Common myeloid progenitor, CD34-positive (primary cell): ENCODE data around the gene STRN4.

Experiments
- CTCF ChIA-PET: fragments of 350-600 bp; sonication (Branson Sonifier 250); formaldehyde crosslinking; loops from one replicate; lab custom pipeline; 2021; ENCODE audit warnings: antibody characterized with exemption; lab: Charles Lee
- POLR2A ChIA-PET: fragments of 350-600 bp; sonication (Branson Sonifier 250); formaldehyde crosslinking; loops from one replicate; lab custom pipeline; 2021; ENCODE audit warnings: antibody characterized with exemption; lab: Charles Lee
- DNase-seq, 3 donors: peaks; one replicate each; pipeline versions ENCODE4 v3.0.0 to v3.0.0-alpha.2; 2013
- H3K27ac ChIP-seq, 2 experiments: 1 replicate in 1 of 2; 2 replicates in 1 of 2; pipeline ENCODE4 v1.7.0; 2013; ENCODE audit warnings: inconsistent platforms in 2 of 2, low read length in 2 of 2, mild to moderate bottlenecking in 2 of 2, low read depth in 1 of 2, moderate library complexity in 1 of 2; ENCODE audit not compliant: severe bottlenecking in 2 of 2, insufficient read depth in 1 of 2, poor library complexity in 1 of 2
- H3K27me3 ChIP-seq, 5 experiments: replicated peaks in 2 of 5; 1 replicate in 3 of 5; 2 replicates in 2 of 5; pipeline versions ENCODE4 v1.6.1 to v1.7.0; 2013; ENCODE audit warnings: low read length in 4 of 5, mild to moderate bottlenecking in 2 of 5, moderate library complexity in 2 of 5, inconsistent platforms in 1 of 5; ENCODE audit not compliant: insufficient read depth in 5 of 5, control insufficient read depth in 4 of 5
- H3K36me3 ChIP-seq, 4 experiments: 1 replicate in 2 of 4; 2 replicates in 2 of 4; pipeline versions ENCODE4 v1.6.1 to v1.7.0; 2013; ENCODE audit warnings: low read length in 3 of 4, control low read depth in 1 of 4, mild to moderate bottlenecking in 1 of 4; ENCODE audit not compliant: control insufficient read depth in 4 of 4, insufficient read depth in 4 of 4
- H3K4me1 ChIP-seq, 4 experiments: 1 replicate in 3 of 4; 2 replicates in 1 of 4; pipeline versions ENCODE4 v1.6.1 to v1.7.1; 2013; ENCODE audit warnings: low read length in 3 of 4, mild to moderate bottlenecking in 3 of 4, control low read depth in 1 of 4, inconsistent platforms in 1 of 4, moderate library complexity in 1 of 4; ENCODE audit not compliant: control insufficient read depth in 4 of 4, insufficient read depth in 4 of 4; ENCODE audit errors: control extremely low read depth in 1 of 4
- H3K4me3 ChIP-seq, 7 experiments: 1 replicate in 4 of 7; 2 replicates in 3 of 7; pipeline versions ENCODE4 v1.5.1 to v1.7.0; 2013; ENCODE audit warnings: mild to moderate bottlenecking in 7 of 7, low read length in 6 of 7, moderate library complexity in 6 of 7, inconsistent platforms in 2 of 7, low read depth in 2 of 7, control low read depth in 1 of 7; ENCODE audit not compliant: insufficient read depth in 4 of 7, control insufficient read depth in 1 of 7; ENCODE audit errors: extremely low read depth in 1 of 7
- H3K9me3 ChIP-seq, 5 experiments: 1 replicate in 4 of 5; 2 replicates in 1 of 5; pipeline versions ENCODE4 v1.6.1 to v1.7.1; 2013; ENCODE audit warnings: low read length in 4 of 5, mild to moderate bottlenecking in 2 of 5, inconsistent platforms in 1 of 5, low read depth in 1 of 5, moderate library complexity in 1 of 5; ENCODE audit not compliant: control insufficient read depth in 4 of 5, insufficient read depth in 2 of 5; ENCODE audit errors: control extremely low read depth in 1 of 5
- WGBS: methylation state at CpG from one replicate; pipeline ENCODE4 v1.1.5; 2013; ENCODE audit not compliant: insufficient coverage; 5-methylcytosine and 5-hydroxymethylcytosine counted together

The STRN4 gene

GRCh38 chr19:46727757-46728156 is 18.5 kb downstream of the STRN4 start:
- DNase-seq = no peak
- POLR2A ChIA-PET = interaction anchor here (1.8 to 2.8 kb wide), 2 partner anchors 13 to 24 kb away, joined by 4 to 15 read pairs; no protein-coding TSS in a partner anchor

GRCh38 chr19:46726971-46727501 is 19.2 kb downstream of the STRN4 start:
- ChIA-PET POLR2A (interaction anchor here (2.8 kb wide), 1 partner anchor 12 kb away, joined by 15 read pairs; no protein-coding TSS in a partner anchor), CTCF (interaction anchor here (0.6 to 15.9 kb wide), 8 partner anchors 15 to 221 kb away, joined by 3 to 356 read pairs (median 4); partner anchors contain the start of gene PRKD2)
- H3K9me3 ChIP-seq = no peaks in the 10 kb centered on the region
- 96% methylated on average over 14 of the region's 14 CpGs for WGBS
- no peaks in the 10 kb centered on the region for H3K27me3 ChIP-seq
- H3K36me3 ChIP-seq = peaks cover 3 to 89% (median 59%) of the 10 kb centered on the region in 4 experiments
- H3K4me1 ChIP-seq = peaks cover 2 to 59% (median 55%) of the 10 kb centered on the region in 4 experiments
- H3K27ac ChIP-seq = no peak overlapping the region
- DNase-seq = no peak
- no peak overlapping the region for H3K4me3 ChIP-seq

More at GRCh38 chr19:46727757-46728156, 18.5 kb downstream of the STRN4 start:
- Histone ChIP-seq H3K4me1 (peaks cover 2 to 59% (median 54%) of the 10 kb centered on the region in 4 experiments), H3K27me3 (no peaks in the 10 kb centered on the region), H3K9me3 (no peaks in the 10 kb centered on the region), H3K27ac (no peak overlapping the region), H3K36me3 (peaks cover 3 to 90% (median 58%) of the 10 kb centered on the region in 4 experiments), H3K4me3 (no peak overlapping the region)
- WGBS = 100% methylated on average over 5 of the region's 11 CpGs
- CTCF ChIA-PET = interaction anchor here (1.1 to 15.9 kb wide), 10 partner anchors 9 to 115 kb away, joined by 3 to 356 read pairs (median 12); partner anchors contain the start of gene PRKD2

DNA sequence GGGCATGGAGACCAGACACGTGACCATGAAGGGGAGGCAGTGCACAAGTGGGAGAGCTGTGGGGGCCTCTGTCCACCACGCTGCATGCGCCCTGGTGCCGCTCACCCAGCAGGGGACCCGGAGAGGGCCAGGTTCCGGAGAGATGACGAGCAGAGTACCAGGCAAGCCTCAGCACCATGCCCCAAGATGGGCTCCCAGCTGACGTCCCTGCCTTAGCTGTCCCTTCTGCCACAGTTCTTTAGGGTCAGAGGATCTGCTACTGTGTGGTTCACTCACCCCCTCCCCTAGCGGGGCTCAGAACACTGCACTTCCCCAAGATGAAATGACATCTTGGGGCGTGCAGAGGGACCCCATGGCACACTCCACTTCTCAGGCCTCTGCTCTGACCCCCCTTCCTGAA is 19.7 kb downstream of the STRN4 start:
- Histone ChIP-seq H3K27ac (no peak overlapping the region), H3K4me3 (no peak overlapping the region), H3K9me3 (no peaks in the 10 kb centered on the region), H3K36me3 (peaks cover 3 to 89% (median 61%) of the 10 kb centered on the region in 4 experiments), H3K27me3 (no peaks in the 10 kb centered on the region), H3K4me1 (peaks cover 2 to 59% (median 53%) of the 10 kb centered on the region in 4 experiments)
- ChIA-PET CTCF (interaction anchor here (0.6 to 15.9 kb wide), 4 partner anchors 17 to 221 kb away, joined by 3 to 356 read pairs (median 8); partner anchors contain the start of gene PRKD2), POLR2A (interaction anchor here (2.8 kb wide), 1 partner anchor 12 kb away, joined by 15 read pairs; no protein-coding TSS in a partner anchor)
- DNase-seq = no peak
- 99% methylated on average over 9 of the region's 10 CpGs for WGBS

DNA sequence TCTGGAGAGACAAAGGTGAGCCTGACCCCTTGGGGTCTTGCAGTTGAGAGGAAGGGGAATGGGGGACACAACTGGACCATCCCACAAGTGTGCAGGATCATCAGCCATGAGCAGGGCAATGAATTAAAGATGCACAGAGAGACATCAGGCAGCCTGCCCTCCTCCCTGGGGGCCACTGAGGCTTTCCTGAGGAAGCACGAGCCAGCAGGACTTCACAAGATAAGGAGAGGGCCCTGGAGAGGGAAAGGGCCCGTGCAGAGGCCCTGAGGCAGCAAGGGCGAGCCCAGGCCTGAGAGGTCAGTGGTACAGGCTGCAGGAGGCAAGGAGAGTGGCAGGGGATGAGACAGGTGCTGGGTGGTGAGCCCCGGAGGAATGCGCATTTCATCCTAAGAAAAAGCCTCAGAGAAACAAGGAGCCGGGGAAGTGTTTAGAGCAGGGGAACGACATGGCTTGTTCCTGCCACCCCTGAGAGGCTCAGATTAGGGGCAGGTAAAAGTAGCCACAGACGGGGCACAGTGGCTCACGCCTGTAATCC is 20.3 kb downstream of the STRN4 start:
- POLR2A ChIA-PET = no interaction called here
- no peak overlapping the region for H3K27ac ChIP-seq
- CTCF ChIA-PET = interaction anchor here (0.7 to 15.9 kb wide), 2 partner anchors 17 to 28 kb away, joined by 3 to 356 read pairs; partner anchors contain the start of gene PRKD2
- H3K4me1 ChIP-seq = peaks cover 2 to 59% (median 49%) of the 10 kb centered on the region in 4 experiments
- no peak for DNase-seq
- no peaks in the 10 kb centered on the region for H3K9me3 ChIP-seq
- no peaks in the 10 kb centered on the region for H3K27me3 ChIP-seq
- WGBS = 90% methylated on average over 7 of the region's 9 CpGs
- H3K4me3 ChIP-seq = no peak overlapping the region
- peaks cover 3 to 95% (median 66%) of the 10 kb centered on the region in 4 experiments for H3K36me3 ChIP-seq

- DNase-seq = no peak
- Histone ChIP-seq H3K4me3 (no peak overlapping the region), H3K36me3 (peaks cover 6 to 95% (median 68%) of the 10 kb centered on the region in 4 experiments), H3K4me1 (peaks cover 2 to 58% (median 46%) of the 10 kb centered on the region in 4 experiments), H3K9me3 (no peaks in the 10 kb centered on the region), H3K27me3 (no peaks in the 10 kb centered on the region), H3K27ac (no peak overlapping the region)
- 97% methylated on average over 22 of the region's 26 CpGs for WGBS
- ChIA-PET CTCF (interaction anchor here (0.7 to 15.9 kb wide), 3 partner anchors 16 to 28 kb away, joined by 3 to 356 read pairs (median 4); partner anchors contain the start of gene PRKD2), POLR2A (no interaction called here)
Observed at GRCh38 chr19:46725036-46725820, 21.0 kb downstream of the STRN4 start.

GRCh38 chr19:46724468-46724867 is 21.8 kb downstream of the STRN4 start:
- Histone ChIP-seq H3K4me1 (peaks cover 2 to 61% (median 53%) of the 10 kb centered on the region in 4 experiments), H3K27me3 (no peaks in the 10 kb centered on the region), H3K27ac (no peak overlapping the region), H3K4me3 (no peak overlapping the region), H3K9me3 (no peaks in the 10 kb centered on the region), H3K36me3 (peaks cover 6 to 95% (median 67%) of the 10 kb centered on the region in 4 experiments)
- WGBS = 98% methylated on average over 17 of the region's 20 CpGs
- no peak for DNase-seq
- CTCF ChIA-PET = interaction anchor here (1.1 to 15.9 kb wide), 4 partner anchors 15 to 31 kb away, joined by 3 to 356 read pairs (median 4); partner anchors contain the start of gene PRKD2
- POLR2A ChIA-PET = no interaction called here
